OCI-LY7 (cell line): ENCODE data around the gene GRK5. TPM values are rescaled to one million over a fixed set of nuclear protein-coding genes. Genes with fewer than 3 reads are reported as not detected.

Source experiments
- BruUV-seq: library from RNA; stranded (reverse); fragments of 400-500 nt; replicated peaks from 2 replicates; lab custom pipeline; 2021; lab: Mats Ljungman, UMichigan
- CTCF ChIA-PET: fragments of 300-600 bp; sonication (Branson Sonifier 250); formaldehyde crosslinking; loops from one replicate; lab custom pipeline; 2022; ENCODE audit warnings: antibody characterized with exemption; ENCODE audit not compliant: unreplicated experiment; lab: Charles Lee
- POLR2A ChIA-PET: fragments of 300-600 bp; sonication (Branson Sonifier 250); formaldehyde crosslinking; loops from one replicate; lab custom pipeline; 2022; ENCODE audit warnings: antibody characterized with exemption; lab: Charles Lee
- DNase-seq: peaks from one replicate; pipeline ENCODE4 v3.0.0-alpha.2; 2015; ENCODE audit warnings: low spot score
- H2AFZ ChIP-seq: fragments of 200-600 bp; sonication (generic), shearing (Covaris generic); 2 replicates; pipeline ENCODE4 v1.6.1; 2014; ENCODE audit warnings: mild to moderate bottlenecking, antibody characterized with exemption, low read length, moderate library complexity
- H3K27ac ChIP-seq: fragments of 200-600 bp; sonication (generic); 2 replicates; pipeline ENCODE4 v1.5.1; 2014; ENCODE audit warnings: mixed run types, low read depth, mild to moderate bottlenecking, moderate library complexity, low read length, inconsistent platforms; ENCODE audit not compliant: poor library complexity, severe bottlenecking
- H3K36me3 ChIP-seq: fragments of 200-600 bp; sonication (generic); 2 replicates; pipeline ENCODE4 v1.6.1; 2014; ENCODE audit warnings: mild to moderate bottlenecking, antibody characterized with exemption, low read length, moderate library complexity, mixed read lengths; ENCODE audit not compliant: insufficient read depth
- H3K4me1 ChIP-seq: fragments of 200-600 bp; sonication (generic); 2 replicates; pipeline ENCODE4 v1.5.1; 2014; ENCODE audit warnings: mild to moderate bottlenecking, low read length; ENCODE audit not compliant: insufficient read depth, poor library complexity, severe bottlenecking
- H3K4me2 ChIP-seq: fragments of 200-600 bp; sonication (generic); 2 replicates; pipeline ENCODE4 v1.6.1; 2014; ENCODE audit warnings: mild to moderate bottlenecking, low read length
- H3K4me3 ChIP-seq: fragments of 200-600 bp; sonication (generic); 2 replicates; pipeline ENCODE4 v1.5.1; 2014; ENCODE audit warnings: mild to moderate bottlenecking, low read depth, low read length; ENCODE audit not compliant: poor library complexity, severe bottlenecking
- H3K79me2 ChIP-seq: fragments of 200-600 bp; sonication (generic); 2 replicates; pipeline ENCODE4 v1.6.1; 2016; ENCODE audit warnings: low read depth, mild to moderate bottlenecking, low read length, moderate library complexity, mixed read lengths; ENCODE audit not compliant: insufficient read depth
- H3K9me2 ChIP-seq: fragments of 200-600 bp; sonication (generic); 2 replicates; pipeline ENCODE4 v1.6.1; 2016; ENCODE audit warnings: mild to moderate bottlenecking, low read length, mixed read lengths; ENCODE audit not compliant: insufficient read depth
- H3K9me3 ChIP-seq: fragments of 200-600 bp; sonication (generic); 2 replicates; pipeline ENCODE4 v1.6.1; 2014; ENCODE audit warnings: mild to moderate bottlenecking, mixed run types, low read length, mixed read lengths
- H4K20me1 ChIP-seq: fragments of 200-600 bp; sonication (generic); 2 replicates; pipeline ENCODE4 v1.6.1; 2014; ENCODE audit warnings: mild to moderate bottlenecking, antibody characterized with exemption, low read length, moderate library complexity, mixed read lengths; ENCODE audit not compliant: insufficient read depth
- CTCF ChIP-seq: fragments of 200-600 bp; sonication (generic); conservative IDR thresholded peaks from 2 replicates; pipeline ENCODE4 v1.5.1; 2014; ENCODE audit warnings: mild to moderate bottlenecking, antibody characterized with exemption, low read length, moderate library complexity, mixed read lengths
- EZH2phosphoT487 ChIP-seq: fragments of 200-600 bp; sonication (generic); IDR thresholded peaks from 2 replicates; pipeline ENCODE4 v1.6.1; 2018; ENCODE audit warnings: low read depth, borderline replicate concordance, mild to moderate bottlenecking, mixed run types, antibody characterized with exemption, low read length, moderate library complexity, mixed read lengths
- intact Hi-C: fragments of 100-400 bp; cut with micrococcal nuclease; formaldehyde crosslinking; loops from one replicate; pipeline ENCODE4 v1.10.0; 2022; ENCODE audit not compliant: unreplicated experiment
- total RNA-seq, 2 experiments: library from RNA; depleted of rRNA in 1 of 2; stranded (reverse); fragments of >200 nt in 1 of 2; shearing (Covaris generic) in 1 of 2; gene quantifications; 2 replicates each; pipeline ENCODE4 v1.2.3, GENCODE V29; 2014 to 2022

Gene GRK5
- total RNA-seq, 2 experiments from 2014 or later: 4.7 to 10.2 TPM

GRCh38 chr10:119375574-119376272 is 168.4 kb downstream of the GRK5 start:
- no peak for DNase-seq
- Histone ChIP-seq H3K79me2 (no peaks in the 10 kb centered on the region), H3K4me3 (no peak overlapping the region), H3K9me3 (no peaks in the 10 kb centered on the region), H4K20me1 (no peaks in the 10 kb centered on the region), H3K4me2 (no peak overlapping the region), H3K4me1 (peaks cover 6% of the 10 kb centered on the region), H3K9me2 (no peaks in the 10 kb centered on the region), H3K27ac (no peak overlapping the region), H2AFZ (no peak overlapping the region), H3K36me3 (peaks cover 2% of the 10 kb centered on the region; the same call in 1 of the 2 replicates)
- POLR2A ChIA-PET: interaction anchor here (0.8 to 1.7 kb wide), 3 partner anchors 16 to 172 kb away, joined by 4 to 6 read pairs (median 5); no protein-coding TSS in a partner anchor
- CTCF ChIA-PET: interaction anchor here (0.7 kb wide), 1 partner anchor 12 kb away, joined by 3 read pairs; no protein-coding TSS in a partner anchor
- BruUV-seq: no TSS peak
- intact Hi-C loops: no loop called here
- TF ChIP-seq EZH2phosphoT487: no peak

DNA sequence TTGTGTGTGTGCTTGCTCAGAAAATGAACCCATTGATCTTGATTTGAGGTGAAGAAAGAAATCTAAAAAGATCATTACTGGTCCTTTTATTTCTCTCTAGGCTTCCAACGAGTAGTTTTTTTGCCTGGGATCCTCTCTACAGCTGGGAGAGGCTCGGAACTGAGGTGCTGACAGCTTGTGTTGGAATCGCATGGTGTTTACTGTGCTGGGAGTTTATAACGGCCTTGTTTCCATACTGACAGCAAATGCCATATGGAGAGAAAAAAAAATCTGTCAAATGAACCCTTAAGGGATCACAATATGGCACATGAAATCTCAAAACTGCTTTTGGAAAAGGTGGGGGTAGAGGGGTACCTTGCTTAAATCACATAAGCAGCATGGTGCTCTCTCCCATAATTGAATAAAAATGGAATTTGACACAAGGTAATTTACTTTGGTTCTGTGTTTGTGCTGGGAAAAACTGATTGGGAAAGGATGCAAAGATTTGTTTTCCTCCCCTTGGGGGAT is 170.1 kb downstream of the GRK5 start:
- BruUV-seq: no TSS peak
- no peak overlapping the region for H2AFZ ChIP-seq
- H3K36me3 ChIP-seq: peaks cover 8% of the 10 kb centered on the region; the same call in 1 of the 2 replicates
- peaks cover 17% of the 10 kb centered on the region for H3K4me1 ChIP-seq
- H3K79me2 ChIP-seq: no peaks in the 10 kb centered on the region
- H3K27ac ChIP-seq: no peak overlapping the region
- intact Hi-C loops: no loop called here
- no peak overlapping the region for H3K4me3 ChIP-seq
- no peaks in the 10 kb centered on the region for H4K20me1 ChIP-seq
- POLR2A ChIA-PET: interaction anchor here (0.6 kb wide), 1 partner anchor 21 kb away, joined by 3 read pairs; no protein-coding TSS in a partner anchor
- H3K9me3 ChIP-seq: no peaks in the 10 kb centered on the region
- CTCF ChIA-PET: no interaction called here
- no peak overlapping the region for H3K4me2 ChIP-seq
- no peak for DNase-seq
- H3K9me2 ChIP-seq: no peaks in the 10 kb centered on the region
- TF ChIP-seq CTCF: no peak
- TF ChIP-seq EZH2phosphoT487: no peak

DNA sequence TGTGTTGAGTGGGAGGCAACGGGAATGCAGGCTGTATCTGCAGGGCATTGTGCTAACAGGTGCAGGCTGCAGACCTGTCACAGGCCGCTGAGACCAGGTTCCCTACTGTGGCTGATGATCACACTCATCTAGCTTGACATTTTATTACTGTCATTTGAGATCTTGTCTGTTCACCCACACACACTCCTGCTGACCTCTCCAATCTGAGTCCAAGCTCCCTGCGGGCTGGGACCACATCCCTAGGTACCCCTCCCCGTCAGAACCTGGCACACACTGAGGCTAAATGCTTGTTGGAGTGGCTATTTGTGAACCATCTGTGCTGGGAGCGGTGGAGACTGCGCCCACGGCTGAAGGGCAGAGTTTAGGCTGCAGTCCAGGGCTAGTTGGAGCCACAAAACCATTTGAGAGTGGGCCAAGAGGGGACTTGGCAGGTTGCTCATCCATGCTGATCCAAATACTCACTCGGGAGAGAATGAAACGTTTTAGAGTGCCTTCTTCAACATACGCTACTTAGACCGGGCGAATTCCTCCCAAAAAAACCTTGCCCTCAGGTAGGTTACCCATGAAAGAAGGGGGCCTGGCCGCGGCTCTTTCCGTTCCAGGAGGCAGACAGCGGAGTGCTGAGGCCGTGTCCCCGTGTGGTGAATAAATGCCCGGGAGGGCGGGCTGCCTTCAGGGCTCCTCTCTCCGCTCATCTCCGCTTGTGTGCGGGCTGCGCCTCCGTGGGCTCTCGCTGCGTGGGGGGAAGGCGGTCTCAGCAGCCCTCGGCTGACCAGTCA is 170.8 kb downstream of the GRK5 start:
- DNase-seq: no peak
- Histone ChIP-seq H3K4me3 (no peak overlapping the region), H3K36me3 (peaks cover 8% of the 10 kb centered on the region; the same call in 1 of the 2 replicates), H2AFZ (no peak overlapping the region), H3K4me2 (no peak overlapping the region), H4K20me1 (no peaks in the 10 kb centered on the region), H3K9me3 (no peaks in the 10 kb centered on the region), H3K27ac (no peak overlapping the region), H3K9me2 (no peaks in the 10 kb centered on the region), H3K79me2 (no peaks in the 10 kb centered on the region), H3K4me1 (peaks cover 22% of the 10 kb centered on the region)
- TF ChIP-seq CTCF (no peak), EZH2phosphoT487 (no peak)
- ChIA-PET CTCF (no interaction called here), POLR2A (interaction anchor here (0.6 to 1.1 kb wide), 2 partner anchors 20 to 29 kb away, joined by 3 read pairs; no protein-coding TSS in a partner anchor)
- intact Hi-C loops: no loop called here
- no TSS peak for BruUV-seq
